ENCODE data around the gene MTRF1. TPM values are rescaled to one million over a fixed set of nuclear protein-coding genes. Genes with fewer than 3 reads are reported as not detected.

The MTRF1 gene
- total RNA-seq, 6 experiments from 2014 or later, result 6.0 to 10.5 (median 7.4) TPM

- TF ChIP-seq POLR2A (IDR thresholded peaks at IDR 0.05) (no peak), CTCF (IDR thresholded peaks at IDR 0.05) (no peak)
- H3K27ac ChIP-seq, result no peak overlapping the region
- ATAC-seq, result no peak
- 65% methylated on average over 3 of the region's 3 CpGs for WGBS (ENCODE audit: insufficient coverage, low coverage, low lambda C conversion rate, missing lambda C conversion rate)
- no peaks in the 10 kb centered on the region for H3K4me1 ChIP-seq
- no peak overlapping the region for H3K4me3 ChIP-seq
- no peaks in the 10 kb centered on the region for H3K27me3 ChIP-seq
- no peak for DNase-seq
- no peaks in the 10 kb centered on the region for H3K9me3 ChIP-seq
- intact Hi-C loops (cut with DNase I), result no loop called here
- H3K36me3 ChIP-seq, result no peaks in the 10 kb centered on the region
Observed at GRCh38 chr13:41273831-41274441, 10.6 kb upstream of the MTRF1 start.

DNA sequence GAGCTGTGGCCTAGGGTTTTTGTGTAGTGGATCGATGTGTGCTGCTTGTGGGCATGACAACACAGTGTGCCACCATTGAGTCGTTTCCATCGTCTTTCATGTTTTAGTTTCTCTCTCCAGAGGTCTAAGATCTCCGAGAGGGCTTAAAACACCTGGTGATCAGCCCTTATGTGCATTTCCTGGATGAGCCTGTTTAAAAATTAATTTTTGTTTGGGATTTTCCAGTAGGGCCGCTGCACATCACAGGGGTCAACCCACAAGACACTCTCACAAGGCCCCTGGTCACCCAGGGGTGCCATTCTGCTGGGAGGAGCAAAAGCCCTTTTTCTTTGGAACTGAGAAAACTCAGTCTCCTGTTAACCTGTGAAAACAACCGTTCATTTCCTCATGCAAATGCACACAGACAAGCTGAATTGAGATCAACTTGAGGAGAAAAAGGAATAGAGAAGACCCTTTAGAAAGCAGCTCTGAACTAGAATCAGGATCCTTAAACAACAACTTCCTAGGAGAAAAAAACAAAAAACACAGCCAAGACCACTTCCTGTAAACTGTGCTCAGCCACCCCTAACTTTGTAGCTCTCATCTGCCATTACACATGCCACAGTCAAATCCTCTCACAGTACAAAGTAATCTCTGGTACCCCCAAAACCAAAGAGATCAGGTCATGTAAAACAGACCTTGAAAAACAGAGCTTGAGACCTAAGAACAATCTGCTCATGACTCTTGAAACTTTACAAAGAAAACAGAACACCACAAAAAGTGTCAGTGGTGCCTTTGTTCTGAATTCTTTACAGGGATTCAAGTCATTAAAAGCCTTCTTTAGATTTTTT is 8.3 kb upstream of the MTRF1 start:
- peaks cover 0 to 3% (median 0%) of the 10 kb centered on the region in 4 donors for H3K9me3 ChIP-seq
- no peaks in the 10 kb centered on the region for H3K4me1 ChIP-seq
- TF ChIP-seq CTCF (IDR thresholded peaks at IDR 0.05), result no peak
- TF ChIP-seq POLR2A (IDR thresholded peaks at IDR 0.05), result no peak
- H3K27ac ChIP-seq, result no peak overlapping the region
- H3K4me3 ChIP-seq, result no peak overlapping the region
- WGBS (ENCODE audit: insufficient coverage, low coverage, low lambda C conversion rate, missing lambda C conversion rate), result 56% methylated on average over 6 of the region's 6 CpGs
- intact Hi-C loops (cut with DNase I), result no loop called here
- no peaks in the 10 kb centered on the region for H3K27me3 ChIP-seq
- H3K36me3 ChIP-seq, result no peaks in the 10 kb centered on the region
- no peak for ATAC-seq
- DNase-seq, result no peak

- Histone ChIP-seq H3K36me3 (no peaks in the 10 kb centered on the region), H3K9me3 (peaks cover 0 to 3% (median 0%) of the 10 kb centered on the region in 4 donors), H3K27ac (no peak overlapping the region), H3K4me3 (no peak overlapping the region), H3K4me1 (no peaks in the 10 kb centered on the region), H3K27me3 (no peaks in the 10 kb centered on the region)
- no peak for TF ChIP-seq POLR2A (IDR thresholded peaks at IDR 0.05)
- no peak for TF ChIP-seq CTCF (IDR thresholded peaks at IDR 0.05)
- intact Hi-C loops (cut with DNase I), result no loop called here
- ATAC-seq, result no peak
- WGBS (ENCODE audit: insufficient coverage, low coverage, low lambda C conversion rate, missing lambda C conversion rate), result 0% methylated on average over 1 of the region's 1 CpG
- no peak for DNase-seq
Observed at GRCh38 chr13:41268764-41269163, 5.4 kb upstream of the MTRF1 start.

GRCh38 chr13:41267106-41267505 is 3.7 kb upstream of the MTRF1 start:
- peaks cover 0 to 3% (median 0%) of the 10 kb centered on the region in 4 donors for H3K9me3 ChIP-seq
- intact Hi-C loops (cut with DNase I), result no loop called here

More at GRCh38 chr13:41267106-41267505, 3.7 kb upstream of the MTRF1 start:
- Histone ChIP-seq H3K4me3 (no peak overlapping the region), H3K4me1 (peaks cover 0 to 9% (median 0%) of the 10 kb centered on the region in 4 donors), H3K27me3 (no peaks in the 10 kb centered on the region), H3K36me3 (no peaks in the 10 kb centered on the region), H3K27ac (no peak overlapping the region)
- no peak for DNase-seq
- no peak for TF ChIP-seq CTCF (IDR thresholded peaks at IDR 0.05)
- no peak for TF ChIP-seq POLR2A (IDR thresholded peaks at IDR 0.05)
- ATAC-seq, result no peak

All from right lobe of liver (tissue), 6 donors.